Memory B cell (primary cell): ENCODE results near the gene VIPR1.

Source experiments
- ATAC-seq: fragments of 150-1000 bp; cut with Tn5 transposase; 2 replicates; pipeline ENCODE4 v1.10.0; 2021; ENCODE audit warnings: low read depth, mild to moderate bottlenecking, moderate library complexity
- DNase-seq, 2 donors: peaks; one replicate each; pipeline ENCODE4 v3.0.0; 2022; ENCODE audit warnings: low spot score in 2 of 2
- H3K27ac Mint-ChIP-seq: one replicate; pipeline ENCODE4 v1.8.0; 2022; ENCODE audit warnings: mild to moderate bottlenecking, moderate library complexity, mixed read lengths
- H3K27me3 Mint-ChIP-seq: one replicate; pipeline ENCODE4 v1.8.0; 2022; ENCODE audit warnings: mixed read lengths
- H3K36me3 Mint-ChIP-seq: one replicate; pipeline ENCODE4 v1.8.0; 2022; ENCODE audit warnings: mild to moderate bottlenecking, mixed read lengths
- H3K4me1 Mint-ChIP-seq: one replicate; pipeline ENCODE4 v1.8.0; 2022; ENCODE audit warnings: mixed read lengths
- H3K4me3 Mint-ChIP-seq: one replicate; pipeline ENCODE4 v1.8.0; 2022; ENCODE audit warnings: mild to moderate bottlenecking, moderate library complexity, mixed read lengths
- H3K9me3 Mint-ChIP-seq: one replicate; pipeline ENCODE4 v1.8.0; 2022; ENCODE audit warnings: mixed read lengths

The VIPR1 gene

GRCh38 chr3:42489116-42489936 is 13.1 kb upstream of the VIPR1 start:
- Mint-ChIP-seq H3K9me3 (no peaks in the 10 kb centered on the region), H3K36me3 (peaks cover 4% of the 10 kb centered on the region), H3K27ac (peak overlapping the region; percentile 70), H3K4me3 (no peak overlapping the region), H3K27me3 (no peaks in the 10 kb centered on the region), H3K4me1 (peaks cover 35% of the 10 kb centered on the region)
- no peak for ATAC-seq
- peak in 1 of 2 donors; percentile 5 for DNase-seq

- DNase-seq = peak in 1 of 2 donors; percentile 5
- H3K4me1 Mint-ChIP-seq = peaks cover 35% of the 10 kb centered on the region
- H3K27ac Mint-ChIP-seq = peak overlapping the region; percentile 70
- no peaks in the 10 kb centered on the region for H3K9me3 Mint-ChIP-seq
- no peak for ATAC-seq
- H3K27me3 Mint-ChIP-seq = no peaks in the 10 kb centered on the region
- H3K36me3 Mint-ChIP-seq = peaks cover 2% of the 10 kb centered on the region
- H3K4me3 Mint-ChIP-seq = peak overlapping the region; percentile 74
Measured at GRCh38 chr3:42489937-42490227, 12.6 kb upstream of the VIPR1 start.

GRCh38 chr3:42490243-42490642 is 12.2 kb upstream of the VIPR1 start:
- DNase-seq (peak; percentile 16 to 33), ATAC-seq (peak; percentile 99)
- Mint-ChIP-seq H3K27ac (peak overlapping the region; percentile 70), H3K4me1 (peaks cover 35% of the 10 kb centered on the region), H3K27me3 (no peaks in the 10 kb centered on the region), H3K4me3 (peak overlapping the region; percentile 74), H3K9me3 (no peaks in the 10 kb centered on the region), H3K36me3 (peaks cover 2% of the 10 kb centered on the region)

GRCh38 chr3:42491881-42492507 is 10.4 kb upstream of the VIPR1 start:
- H3K4me3 Mint-ChIP-seq = peak overlapping the region; percentile 9
- H3K36me3 Mint-ChIP-seq = peaks cover 2% of the 10 kb centered on the region
- DNase-seq (peak in 1 of 2 donors; percentile 7), ATAC-seq (no peak)
- no peaks in the 10 kb centered on the region for H3K9me3 Mint-ChIP-seq
- no peak overlapping the region for H3K27ac Mint-ChIP-seq
- H3K27me3 Mint-ChIP-seq = no peaks in the 10 kb centered on the region
- H3K4me1 Mint-ChIP-seq = peaks cover 35% of the 10 kb centered on the region

GRCh38 chr3:42492508-42493080 is 9.8 kb upstream of the VIPR1 start:
- ATAC-seq (no peak), DNase-seq (no peak)
- Mint-ChIP-seq H3K4me3 (no peak overlapping the region), H3K36me3 (peaks cover 2% of the 10 kb centered on the region), H3K4me1 (peaks cover 35% of the 10 kb centered on the region), H3K9me3 (no peaks in the 10 kb centered on the region), H3K27ac (no peak overlapping the region), H3K27me3 (no peaks in the 10 kb centered on the region)

GRCh38 chr3:42493126-42493797 is 9.2 kb upstream of the VIPR1 start:
- no peak for ATAC-seq
- Mint-ChIP-seq H3K4me3 (no peak overlapping the region), H3K27ac (no peak overlapping the region)

GRCh38 chr3:42493798-42494151 is 8.7 kb upstream of the VIPR1 start:
- Mint-ChIP-seq H3K4me1 (peaks cover 31% of the 10 kb centered on the region), H3K36me3 (no peaks in the 10 kb centered on the region), H3K9me3 (no peaks in the 10 kb centered on the region), H3K4me3 (no peak overlapping the region), H3K27ac (no peak overlapping the region), H3K27me3 (peaks cover 2% of the 10 kb centered on the region)
- no peak for DNase-seq
- no peak for ATAC-seq

More at GRCh38 chr3:42493126-42493797, 9.2 kb upstream of the VIPR1 start:
- Mint-ChIP-seq H3K27me3 (peaks cover under 1% of the 10 kb centered on the region), H3K4me1 (peaks cover 35% of the 10 kb centered on the region), H3K9me3 (no peaks in the 10 kb centered on the region), H3K36me3 (peaks cover 2% of the 10 kb centered on the region)
- DNase-seq = no peak

- DNase-seq (no peak), ATAC-seq (no peak)
- peaks cover 7% of the 10 kb centered on the region for H3K27me3 Mint-ChIP-seq
- no peaks in the 10 kb centered on the region for H3K36me3 Mint-ChIP-seq
- no peak overlapping the region for H3K27ac Mint-ChIP-seq
- H3K4me1 Mint-ChIP-seq = peaks cover 19% of the 10 kb centered on the region
- H3K4me3 Mint-ChIP-seq = no peak overlapping the region
- no peaks in the 10 kb centered on the region for H3K9me3 Mint-ChIP-seq
Measured at GRCh38 chr3:42495393-42495792, 7.0 kb upstream of the VIPR1 start.

GRCh38 chr3:42497009-42497731 is 5.3 kb upstream of the VIPR1 start:
- DNase-seq (no peak), ATAC-seq (no peak)
- Mint-ChIP-seq H3K27me3 (peaks cover 12% of the 10 kb centered on the region), H3K9me3 (no peaks in the 10 kb centered on the region), H3K4me3 (no peak overlapping the region), H3K27ac (no peak overlapping the region), H3K4me1 (peaks cover 9% of the 10 kb centered on the region), H3K36me3 (no peaks in the 10 kb centered on the region)

- no peak overlapping the region for H3K27ac Mint-ChIP-seq
- no peaks in the 10 kb centered on the region for H3K9me3 Mint-ChIP-seq
- H3K36me3 Mint-ChIP-seq = no peaks in the 10 kb centered on the region
- ATAC-seq (no peak), DNase-seq (no peak)
- H3K27me3 Mint-ChIP-seq = peaks cover 12% of the 10 kb centered on the region
- H3K4me1 Mint-ChIP-seq = peaks cover 10% of the 10 kb centered on the region
- no peak overlapping the region for H3K4me3 Mint-ChIP-seq
Measured at GRCh38 chr3:42498034-42498433, 4.4 kb upstream of the VIPR1 start.

GRCh38 chr3:42498791-42499477 is 3.5 kb upstream of the VIPR1 start:
- Mint-ChIP-seq H3K9me3 (no peaks in the 10 kb centered on the region), H3K4me1 (peaks cover 14% of the 10 kb centered on the region), H3K27ac (no peak overlapping the region), H3K4me3 (no peak overlapping the region), H3K27me3 (peaks cover 12% of the 10 kb centered on the region), H3K36me3 (no peaks in the 10 kb centered on the region)
- ATAC-seq = no peak
- DNase-seq = no peak

GRCh38 chr3:42499478-42499871 is 3.0 kb upstream of the VIPR1 start:
- Mint-ChIP-seq H3K36me3 (no peaks in the 10 kb centered on the region), H3K27ac (no peak overlapping the region), H3K27me3 (peaks cover 12% of the 10 kb centered on the region), H3K4me3 (no peak overlapping the region), H3K9me3 (no peaks in the 10 kb centered on the region), H3K4me1 (peaks cover 14% of the 10 kb centered on the region)
- ATAC-seq (no peak), DNase-seq (no peak)

- no peak overlapping the region for H3K4me3 Mint-ChIP-seq
- H3K27me3 Mint-ChIP-seq = peaks cover 12% of the 10 kb centered on the region
- no peaks in the 10 kb centered on the region for H3K9me3 Mint-ChIP-seq
- DNase-seq = no peak
- ATAC-seq = no peak
- H3K36me3 Mint-ChIP-seq = no peaks in the 10 kb centered on the region
- peaks cover 14% of the 10 kb centered on the region for H3K4me1 Mint-ChIP-seq
- H3K27ac Mint-ChIP-seq = no peak overlapping the region
Measured at GRCh38 chr3:42500091-42500490, 2.4 kb upstream of the VIPR1 start.
